ENCODE results near the gene PSPH. TPM values are rescaled to one million over a fixed set of nuclear protein-coding genes. Genes with fewer than 3 reads are reported as not detected.
A peak's percentile ranks its signal among the peaks of the same experiment; 100 is the strongest.

PSPH gene
- total RNA-seq, 1 experiment from 2014 or later = 49.3 TPM

DNA sequence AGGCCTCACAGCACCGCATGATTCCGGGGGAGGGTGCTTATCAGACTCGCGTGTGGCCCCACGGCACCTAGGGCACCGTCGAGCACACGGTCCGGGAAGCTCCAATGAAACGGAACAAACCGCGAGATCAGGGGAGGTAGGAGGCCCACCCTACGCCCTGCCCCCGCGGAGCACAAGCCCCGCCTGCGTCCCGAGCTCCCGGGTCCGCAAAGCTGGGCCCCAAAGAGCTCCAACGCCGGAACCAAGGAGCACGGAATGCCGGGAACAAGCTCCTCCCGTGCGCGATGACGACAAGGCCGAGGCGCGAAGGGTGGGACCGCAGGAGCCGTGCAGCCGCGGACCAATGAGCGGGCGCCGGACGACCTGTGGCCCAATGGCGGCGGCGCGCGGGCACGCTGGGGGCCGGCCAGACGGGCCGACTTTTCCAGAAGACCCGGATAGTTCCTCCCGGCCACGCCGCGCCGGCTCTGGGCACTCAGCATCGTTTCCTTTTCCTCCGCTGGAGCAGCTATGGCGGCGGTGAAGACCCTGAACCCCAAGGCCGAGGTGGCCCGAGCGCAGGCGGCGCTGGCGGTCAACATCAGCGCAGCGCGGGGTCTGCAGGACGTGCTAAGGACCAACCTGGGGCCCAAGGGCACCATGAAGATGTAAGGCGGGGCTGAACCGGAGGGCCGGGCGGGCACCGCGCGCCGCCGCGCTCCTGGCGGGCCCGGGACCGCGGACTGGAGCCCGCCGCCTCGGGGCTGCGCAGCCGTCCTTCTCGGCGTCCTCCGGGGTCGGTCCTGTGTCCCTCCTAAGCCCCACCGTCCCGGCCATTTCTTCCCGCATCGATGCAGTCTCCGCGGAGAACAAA, at the start of gene PSPH, which contains the start of gene CCT6A (continued):
- TF ChIP-seq, protein P1, sequence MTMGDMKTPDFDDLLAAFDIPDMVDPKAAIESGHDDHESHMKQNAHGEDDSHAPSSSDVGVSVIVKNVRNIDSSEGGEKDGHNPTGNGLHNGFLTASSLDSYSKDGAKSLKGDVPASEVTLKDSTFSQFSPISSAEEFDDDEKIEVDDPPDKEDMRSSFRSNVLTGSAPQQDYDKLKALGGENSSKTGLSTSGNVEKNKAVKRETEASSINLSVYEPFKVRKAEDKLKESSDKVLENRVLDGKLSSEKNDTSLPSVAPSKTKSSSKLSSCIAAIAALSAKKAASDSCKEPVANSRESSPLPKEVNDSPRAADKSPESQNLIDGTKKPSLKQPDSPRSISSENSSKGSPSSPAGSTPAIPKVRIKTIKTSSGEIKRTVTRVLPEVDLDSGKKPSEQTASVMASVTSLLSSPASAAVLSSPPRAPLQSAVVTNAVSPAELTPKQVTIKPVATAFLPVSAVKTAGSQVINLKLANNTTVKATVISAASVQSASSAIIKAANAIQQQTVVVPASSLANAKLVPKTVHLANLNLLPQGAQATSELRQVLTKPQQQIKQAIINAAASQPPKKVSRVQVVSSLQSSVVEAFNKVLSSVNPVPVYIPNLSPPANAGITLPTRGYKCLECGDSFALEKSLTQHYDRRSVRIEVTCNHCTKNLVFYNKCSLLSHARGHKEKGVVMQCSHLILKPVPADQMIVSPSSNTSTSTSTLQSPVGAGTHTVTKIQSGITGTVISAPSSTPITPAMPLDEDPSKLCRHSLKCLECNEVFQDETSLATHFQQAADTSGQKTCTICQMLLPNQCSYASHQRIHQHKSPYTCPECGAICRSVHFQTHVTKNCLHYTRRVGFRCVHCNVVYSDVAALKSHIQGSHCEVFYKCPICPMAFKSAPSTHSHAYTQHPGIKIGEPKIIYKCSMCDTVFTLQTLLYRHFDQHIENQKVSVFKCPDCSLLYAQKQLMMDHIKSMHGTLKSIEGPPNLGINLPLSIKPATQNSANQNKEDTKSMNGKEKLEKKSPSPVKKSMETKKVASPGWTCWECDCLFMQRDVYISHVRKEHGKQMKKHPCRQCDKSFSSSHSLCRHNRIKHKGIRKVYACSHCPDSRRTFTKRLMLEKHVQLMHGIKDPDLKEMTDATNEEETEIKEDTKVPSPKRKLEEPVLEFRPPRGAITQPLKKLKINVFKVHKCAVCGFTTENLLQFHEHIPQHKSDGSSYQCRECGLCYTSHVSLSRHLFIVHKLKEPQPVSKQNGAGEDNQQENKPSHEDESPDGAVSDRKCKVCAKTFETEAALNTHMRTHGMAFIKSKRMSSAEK (CRISPR knock-in tag; IDR thresholded peaks at IDR 0.05; ENCODE audit: borderline replicate concordance) = no peak
- no peak for TF ChIP-seq GTF2I (CRISPR knock-in tag; conservative IDR thresholded peaks at IDR 0.05)
- TF ChIP-seq FOXK1 (CRISPR knock-in tag; IDR thresholded peaks at IDR 0.05) = peak; percentile 81; the same call in 1 of the 2 replicates
- TF ChIP-seq, protein P2, sequence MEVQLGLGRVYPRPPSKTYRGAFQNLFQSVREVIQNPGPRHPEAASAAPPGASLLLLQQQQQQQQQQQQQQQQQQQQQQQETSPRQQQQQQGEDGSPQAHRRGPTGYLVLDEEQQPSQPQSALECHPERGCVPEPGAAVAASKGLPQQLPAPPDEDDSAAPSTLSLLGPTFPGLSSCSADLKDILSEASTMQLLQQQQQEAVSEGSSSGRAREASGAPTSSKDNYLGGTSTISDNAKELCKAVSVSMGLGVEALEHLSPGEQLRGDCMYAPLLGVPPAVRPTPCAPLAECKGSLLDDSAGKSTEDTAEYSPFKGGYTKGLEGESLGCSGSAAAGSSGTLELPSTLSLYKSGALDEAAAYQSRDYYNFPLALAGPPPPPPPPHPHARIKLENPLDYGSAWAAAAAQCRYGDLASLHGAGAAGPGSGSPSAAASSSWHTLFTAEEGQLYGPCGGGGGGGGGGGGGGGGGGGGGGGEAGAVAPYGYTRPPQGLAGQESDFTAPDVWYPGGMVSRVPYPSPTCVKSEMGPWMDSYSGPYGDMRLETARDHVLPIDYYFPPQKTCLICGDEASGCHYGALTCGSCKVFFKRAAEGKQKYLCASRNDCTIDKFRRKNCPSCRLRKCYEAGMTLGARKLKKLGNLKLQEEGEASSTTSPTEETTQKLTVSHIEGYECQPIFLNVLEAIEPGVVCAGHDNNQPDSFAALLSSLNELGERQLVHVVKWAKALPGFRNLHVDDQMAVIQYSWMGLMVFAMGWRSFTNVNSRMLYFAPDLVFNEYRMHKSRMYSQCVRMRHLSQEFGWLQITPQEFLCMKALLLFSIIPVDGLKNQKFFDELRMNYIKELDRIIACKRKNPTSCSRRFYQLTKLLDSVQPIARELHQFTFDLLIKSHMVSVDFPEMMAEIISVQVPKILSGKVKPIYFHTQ (CRISPR knock-in tag; IDR thresholded peaks at IDR 0.05) = no peak
- no peak for TF ChIP-seq ZNF219 (CRISPR knock-in tag; IDR thresholded peaks at IDR 0.05; ENCODE audit: borderline replicate concordance)
- TF ChIP-seq, protein P3, sequence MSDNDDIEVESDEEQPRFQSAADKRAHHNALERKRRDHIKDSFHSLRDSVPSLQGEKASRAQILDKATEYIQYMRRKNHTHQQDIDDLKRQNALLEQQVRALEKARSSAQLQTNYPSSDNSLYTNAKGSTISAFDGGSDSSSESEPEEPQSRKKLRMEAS (CRISPR knock-in tag; IDR thresholded peaks at IDR 0.05) = peak; percentile 87
- TF ChIP-seq ZNF416 (CRISPR knock-in tag; IDR thresholded peaks at IDR 0.05) = 0 out of 2 replicates have a peak, but pooled peaks have one; percentile 11
- TF ChIP-seq FOXJ3 (CRISPR knock-in tag; IDR thresholded peaks at IDR 0.05; ENCODE audit: borderline replicate concordance) = no peak
- TF ChIP-seq, protein P4, sequence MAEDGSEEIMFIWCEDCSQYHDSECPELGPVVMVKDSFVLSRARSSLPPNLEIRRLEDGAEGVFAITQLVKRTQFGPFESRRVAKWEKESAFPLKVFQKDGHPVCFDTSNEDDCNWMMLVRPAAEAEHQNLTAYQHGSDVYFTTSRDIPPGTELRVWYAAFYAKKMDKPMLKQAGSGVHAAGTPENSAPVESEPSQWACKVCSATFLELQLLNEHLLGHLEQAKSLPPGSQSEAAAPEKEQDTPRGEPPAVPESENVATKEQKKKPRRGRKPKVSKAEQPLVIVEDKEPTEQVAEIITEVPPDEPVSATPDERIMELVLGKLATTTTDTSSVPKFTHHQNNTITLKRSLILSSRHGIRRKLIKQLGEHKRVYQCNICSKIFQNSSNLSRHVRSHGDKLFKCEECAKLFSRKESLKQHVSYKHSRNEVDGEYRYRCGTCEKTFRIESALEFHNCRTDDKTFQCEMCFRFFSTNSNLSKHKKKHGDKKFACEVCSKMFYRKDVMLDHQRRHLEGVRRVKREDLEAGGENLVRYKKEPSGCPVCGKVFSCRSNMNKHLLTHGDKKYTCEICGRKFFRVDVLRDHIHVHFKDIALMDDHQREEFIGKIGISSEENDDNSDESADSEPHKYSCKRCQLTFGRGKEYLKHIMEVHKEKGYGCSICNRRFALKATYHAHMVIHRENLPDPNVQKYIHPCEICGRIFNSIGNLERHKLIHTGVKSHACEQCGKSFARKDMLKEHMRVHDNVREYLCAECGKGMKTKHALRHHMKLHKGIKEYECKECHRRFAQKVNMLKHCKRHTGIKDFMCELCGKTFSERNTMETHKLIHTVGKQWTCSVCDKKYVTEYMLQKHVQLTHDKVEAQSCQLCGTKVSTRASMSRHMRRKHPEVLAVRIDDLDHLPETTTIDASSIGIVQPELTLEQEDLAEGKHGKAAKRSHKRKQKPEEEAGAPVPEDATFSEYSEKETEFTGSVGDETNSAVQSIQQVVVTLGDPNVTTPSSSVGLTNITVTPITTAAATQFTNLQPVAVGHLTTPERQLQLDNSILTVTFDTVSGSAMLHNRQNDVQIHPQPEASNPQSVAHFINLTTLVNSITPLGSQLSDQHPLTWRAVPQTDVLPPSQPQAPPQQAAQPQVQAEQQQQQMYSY (CRISPR knock-in tag; IDR thresholded peaks at IDR 0.05) = no peak
- TF ChIP-seq, protein P5, sequence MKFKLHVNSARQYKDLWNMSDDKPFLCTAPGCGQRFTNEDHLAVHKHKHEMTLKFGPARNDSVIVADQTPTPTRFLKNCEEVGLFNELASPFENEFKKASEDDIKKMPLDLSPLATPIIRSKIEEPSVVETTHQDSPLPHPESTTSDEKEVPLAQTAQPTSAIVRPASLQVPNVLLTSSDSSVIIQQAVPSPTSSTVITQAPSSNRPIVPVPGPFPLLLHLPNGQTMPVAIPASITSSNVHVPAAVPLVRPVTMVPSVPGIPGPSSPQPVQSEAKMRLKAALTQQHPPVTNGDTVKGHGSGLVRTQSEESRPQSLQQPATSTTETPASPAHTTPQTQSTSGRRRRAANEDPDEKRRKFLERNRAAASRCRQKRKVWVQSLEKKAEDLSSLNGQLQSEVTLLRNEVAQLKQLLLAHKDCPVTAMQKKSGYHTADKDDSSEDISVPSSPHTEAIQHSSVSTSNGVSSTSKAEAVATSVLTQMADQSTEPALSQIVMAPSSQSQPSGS (CRISPR knock-in tag; IDR thresholded peaks at IDR 0.05; ENCODE audit: borderline replicate concordance, low read depth) = no peak
- TF ChIP-seq, protein P6, sequence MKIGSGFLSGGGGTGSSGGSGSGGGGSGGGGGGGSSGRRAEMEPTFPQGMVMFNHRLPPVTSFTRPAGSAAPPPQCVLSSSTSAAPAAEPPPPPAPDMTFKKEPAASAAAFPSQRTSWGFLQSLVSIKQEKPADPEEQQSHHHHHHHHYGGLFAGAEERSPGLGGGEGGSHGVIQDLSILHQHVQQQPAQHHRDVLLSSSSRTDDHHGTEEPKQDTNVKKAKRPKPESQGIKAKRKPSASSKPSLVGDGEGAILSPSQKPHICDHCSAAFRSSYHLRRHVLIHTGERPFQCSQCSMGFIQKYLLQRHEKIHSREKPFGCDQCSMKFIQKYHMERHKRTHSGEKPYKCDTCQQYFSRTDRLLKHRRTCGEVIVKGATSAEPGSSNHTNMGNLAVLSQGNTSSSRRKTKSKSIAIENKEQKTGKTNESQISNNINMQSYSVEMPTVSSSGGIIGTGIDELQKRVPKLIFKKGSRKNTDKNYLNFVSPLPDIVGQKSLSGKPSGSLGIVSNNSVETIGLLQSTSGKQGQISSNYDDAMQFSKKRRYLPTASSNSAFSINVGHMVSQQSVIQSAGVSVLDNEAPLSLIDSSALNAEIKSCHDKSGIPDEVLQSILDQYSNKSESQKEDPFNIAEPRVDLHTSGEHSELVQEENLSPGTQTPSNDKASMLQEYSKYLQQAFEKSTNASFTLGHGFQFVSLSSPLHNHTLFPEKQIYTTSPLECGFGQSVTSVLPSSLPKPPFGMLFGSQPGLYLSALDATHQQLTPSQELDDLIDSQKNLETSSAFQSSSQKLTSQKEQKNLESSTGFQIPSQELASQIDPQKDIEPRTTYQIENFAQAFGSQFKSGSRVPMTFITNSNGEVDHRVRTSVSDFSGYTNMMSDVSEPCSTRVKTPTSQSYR (CRISPR knock-in tag; IDR thresholded peaks at IDR 0.05) = no peak
- TF ChIP-seq, protein P7, sequence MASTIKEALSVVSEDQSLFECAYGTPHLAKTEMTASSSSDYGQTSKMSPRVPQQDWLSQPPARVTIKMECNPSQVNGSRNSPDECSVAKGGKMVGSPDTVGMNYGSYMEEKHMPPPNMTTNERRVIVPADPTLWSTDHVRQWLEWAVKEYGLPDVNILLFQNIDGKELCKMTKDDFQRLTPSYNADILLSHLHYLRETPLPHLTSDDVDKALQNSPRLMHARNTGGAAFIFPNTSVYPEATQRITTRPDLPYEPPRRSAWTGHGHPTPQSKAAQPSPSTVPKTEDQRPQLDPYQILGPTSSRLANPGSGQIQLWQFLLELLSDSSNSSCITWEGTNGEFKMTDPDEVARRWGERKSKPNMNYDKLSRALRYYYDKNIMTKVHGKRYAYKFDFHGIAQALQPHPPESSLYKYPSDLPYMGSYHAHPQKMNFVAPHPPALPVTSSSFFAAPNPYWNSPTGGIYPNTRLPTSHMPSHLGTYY (CRISPR knock-in tag; IDR thresholded peaks at IDR 0.05) = no peak
- TF ChIP-seq, protein P8, sequence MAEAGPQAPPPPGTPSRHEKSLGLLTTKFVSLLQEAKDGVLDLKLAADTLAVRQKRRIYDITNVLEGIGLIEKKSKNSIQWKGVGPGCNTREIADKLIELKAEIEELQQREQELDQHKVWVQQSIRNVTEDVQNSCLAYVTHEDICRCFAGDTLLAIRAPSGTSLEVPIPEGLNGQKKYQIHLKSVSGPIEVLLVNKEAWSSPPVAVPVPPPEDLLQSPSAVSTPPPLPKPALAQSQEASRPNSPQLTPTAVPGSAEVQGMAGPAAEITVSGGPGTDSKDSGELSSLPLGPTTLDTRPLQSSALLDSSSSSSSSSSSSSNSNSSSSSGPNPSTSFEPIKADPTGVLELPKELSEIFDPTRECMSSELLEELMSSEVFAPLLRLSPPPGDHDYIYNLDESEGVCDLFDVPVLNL (CRISPR knock-in tag; IDR thresholded peaks at IDR 0.05; ENCODE audit: borderline replicate concordance, low read depth) = no peak
- TF ChIP-seq RORB (CRISPR knock-in tag; IDR thresholded peaks at IDR 0.05) = no peak
- peak; percentile 89; the same call in 1 of the 2 replicates for TF ChIP-seq MYBL2 (CRISPR knock-in tag; IDR thresholded peaks at IDR 0.05)
- TF ChIP-seq MXD4 (CRISPR knock-in tag; IDR thresholded peaks at IDR 0.05; ENCODE audit: borderline replicate concordance) = no peak
- TF ChIP-seq, protein P9, sequence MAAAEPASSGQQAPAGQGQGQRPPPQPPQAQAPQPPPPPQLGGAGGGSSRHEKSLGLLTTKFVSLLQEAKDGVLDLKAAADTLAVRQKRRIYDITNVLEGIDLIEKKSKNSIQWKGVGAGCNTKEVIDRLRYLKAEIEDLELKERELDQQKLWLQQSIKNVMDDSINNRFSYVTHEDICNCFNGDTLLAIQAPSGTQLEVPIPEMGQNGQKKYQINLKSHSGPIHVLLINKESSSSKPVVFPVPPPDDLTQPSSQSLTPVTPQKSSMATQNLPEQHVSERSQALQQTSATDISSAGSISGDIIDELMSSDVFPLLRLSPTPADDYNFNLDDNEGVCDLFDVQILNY (CRISPR knock-in tag; IDR thresholded peaks at IDR 0.05) = peak; percentile 93
- TF ChIP-seq TEAD1 (CRISPR knock-in tag; IDR thresholded peaks at IDR 0.05) = no peak; the same call in 1 of the 2 replicates
